SK-N-SH (cell line): Measurements from ENCODE around the gene MAPRE3.

Source experiments
- TAF1 ChIP-seq: IDR thresholded peaks from 2 replicates; pipeline ENCODE4 v1.6.1; 2012; ENCODE audit warnings: low read depth, mild to moderate bottlenecking, low read length, moderate library complexity, borderline replicate concordance
- TF ChIP-seq, protein P1 (sequence below): fragments of 200-600 bp; sonication (generic); IDR thresholded peaks from 2 replicates; pipeline ENCODE4 v1.6.1; 2017; ENCODE audit warnings: antibody characterized with exemption, mild to moderate bottlenecking, moderate library complexity

DNA sequence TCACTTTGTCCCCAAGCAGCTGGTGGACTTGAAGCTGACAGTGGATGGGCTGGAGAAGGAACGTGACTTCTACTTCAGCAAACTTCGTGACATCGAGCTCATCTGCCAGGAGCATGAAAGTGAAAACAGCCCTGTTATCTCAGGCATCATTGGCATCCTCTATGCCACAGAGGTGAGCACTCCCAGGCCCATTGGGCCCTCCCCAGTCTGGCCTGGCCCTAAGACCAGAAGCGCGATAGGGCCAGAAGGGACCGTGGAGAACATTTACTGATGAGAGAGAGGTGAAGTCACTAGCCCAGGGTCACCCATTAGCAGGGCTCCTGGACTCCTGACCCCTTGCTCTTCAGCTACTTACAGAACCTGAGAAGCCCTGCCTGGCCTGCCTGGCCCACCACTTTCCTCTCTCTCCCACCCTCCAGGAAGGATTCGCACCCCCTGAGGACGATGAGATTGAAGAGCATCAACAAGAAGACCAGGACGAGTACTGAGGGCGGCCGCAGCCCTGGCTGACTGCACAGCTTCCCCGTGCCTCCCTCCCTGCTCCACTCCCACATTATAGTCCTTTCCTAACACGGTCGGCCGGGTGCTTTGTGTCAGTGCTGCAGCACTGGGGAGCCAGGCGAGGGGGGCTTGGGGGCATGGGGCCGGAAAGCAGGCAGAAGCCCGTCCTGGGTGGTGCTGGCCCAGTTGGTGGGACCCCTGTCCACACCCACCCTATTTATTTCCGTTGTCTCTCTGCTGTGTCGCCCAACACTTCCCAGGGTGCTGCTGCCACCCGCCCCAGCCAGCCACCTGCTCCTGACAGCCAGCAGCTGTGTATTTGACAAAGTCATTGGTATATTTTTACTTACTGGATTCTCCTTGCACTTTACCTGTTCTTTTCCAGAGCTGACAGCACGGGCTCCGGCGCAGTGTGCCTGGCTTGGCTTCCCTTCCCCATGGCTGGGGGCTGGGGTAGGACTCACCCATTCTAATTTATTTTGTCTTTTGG is 55.7 kb downstream of the MAPRE3 start:
- TF ChIP-seq, protein P1, sequence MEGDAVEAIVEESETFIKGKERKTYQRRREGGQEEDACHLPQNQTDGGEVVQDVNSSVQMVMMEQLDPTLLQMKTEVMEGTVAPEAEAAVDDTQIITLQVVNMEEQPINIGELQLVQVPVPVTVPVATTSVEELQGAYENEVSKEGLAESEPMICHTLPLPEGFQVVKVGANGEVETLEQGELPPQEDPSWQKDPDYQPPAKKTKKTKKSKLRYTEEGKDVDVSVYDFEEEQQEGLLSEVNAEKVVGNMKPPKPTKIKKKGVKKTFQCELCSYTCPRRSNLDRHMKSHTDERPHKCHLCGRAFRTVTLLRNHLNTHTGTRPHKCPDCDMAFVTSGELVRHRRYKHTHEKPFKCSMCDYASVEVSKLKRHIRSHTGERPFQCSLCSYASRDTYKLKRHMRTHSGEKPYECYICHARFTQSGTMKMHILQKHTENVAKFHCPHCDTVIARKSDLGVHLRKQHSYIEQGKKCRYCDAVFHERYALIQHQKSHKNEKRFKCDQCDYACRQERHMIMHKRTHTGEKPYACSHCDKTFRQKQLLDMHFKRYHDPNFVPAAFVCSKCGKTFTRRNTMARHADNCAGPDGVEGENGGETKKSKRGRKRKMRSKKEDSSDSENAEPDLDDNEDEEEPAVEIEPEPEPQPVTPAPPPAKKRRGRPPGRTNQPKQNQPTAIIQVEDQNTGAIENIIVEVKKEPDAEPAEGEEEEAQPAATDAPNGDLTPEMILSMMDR = no peak
- no peak for TF ChIP-seq TAF1
